K562 (cell line): ENCODE results near the gene ABCG2. TPM values are rescaled to one million over a fixed set of nuclear protein-coding genes. Genes with fewer than 3 reads are reported as not detected.

Experiments used
- ATAC-seq: fragments of 200-7000 bp; cut with Tn5 transposase; 3 replicates; pipeline ENCODE4 v1.9.1; 2020; ENCODE audit warnings: moderate library complexity
- BruUV-seq: library from RNA; stranded (reverse); fragments of 400-500 nt; replicated peaks from 2 replicates; lab custom pipeline; 2021; lab: Mats Ljungman, UMichigan
- CTCF ChIA-PET: fragments of 300-600 bp; formaldehyde crosslinking; extraction: SDS; loops from one replicate; lab custom pipeline; 2021; ENCODE audit warnings: low intra/inter-chr PET ratio; lab: Yijun Ruan, JAX
- POLR2A ChIA-PET: fragments of 300-600, 350-650 bp; sonication (Branson Sonifier 250); formaldehyde crosslinking; extraction: SDS; loops from one replicate; lab custom pipeline; 2021; ENCODE audit warnings: antibody characterized with exemption, inconsistent platforms; lab: Yijun Ruan, JAX
- DNase-seq, 4 experiments: peaks; one replicate each; pipeline versions ENCODE4 v3.0.0 to v3.0.0-alpha.2; 2011 to 2018; ENCODE audit warnings: low spot score in 3 of 4, mixed read lengths in 3 of 4; ENCODE audit errors: extremely low read depth in 1 of 4
- FAIRE-seq: peaks from 2 replicates; lab custom pipeline; 2011; peaks lifted over from hg19 to GRCh38; lab: Jason Lieb, UNC
- H2AFZ ChIP-seq: 2 replicates; pipeline ENCODE4 v1.6.0; 2011; ENCODE audit warnings: low read depth, low read length, control low read depth, inconsistent platforms
- H3K27ac ChIP-seq: fragments of 200-600 bp; 3 replicates; pipeline ENCODE4 v1.8.0; 2011; ENCODE audit warnings: low read depth, mild to moderate bottlenecking, control low read depth, inconsistent platforms, low read length, moderate library complexity, mixed read lengths; ENCODE audit errors: extremely low read depth
- H3K27me3 ChIP-seq, 2 experiments: fragments of 300-600 bp in 1 of 2; 2 replicates in 1 of 2; 3 replicates in 1 of 2; pipeline versions ENCODE4 v1.6.0 to v1.8.0; 2011; ENCODE audit warnings: inconsistent platforms in 2 of 2, low read length in 2 of 2, mild to moderate bottlenecking in 1 of 2, mixed read lengths in 1 of 2, moderate library complexity in 1 of 2; ENCODE audit not compliant: control insufficient read depth in 2 of 2, insufficient read depth in 2 of 2
- H3K36me3 ChIP-seq: fragments of 300-600 bp; 3 replicates; pipeline ENCODE4 v1.8.0; 2011; ENCODE audit warnings: mild to moderate bottlenecking, low read length, inconsistent platforms; ENCODE audit not compliant: control insufficient read depth, insufficient read depth
- H3K4me1 ChIP-seq, 2 experiments: fragments of 200-600 bp in 1 of 2; replicated peaks in 1 of 2; 2 replicates in 1 of 2; 3 replicates in 1 of 2; pipeline versions ENCODE4 v1.5.1 to v1.8.0; 2011; ENCODE audit warnings: inconsistent platforms in 2 of 2, low read length in 2 of 2, mild to moderate bottlenecking in 1 of 2, mixed read lengths in 1 of 2, moderate library complexity in 1 of 2; ENCODE audit not compliant: control insufficient read depth in 2 of 2, insufficient read depth in 2 of 2
- H3K4me2 ChIP-seq: 2 replicates; pipeline ENCODE4 v1.6.1; 2011; ENCODE audit warnings: low read length, control low read depth, inconsistent platforms, mixed read lengths; ENCODE audit not compliant: insufficient read depth
- H3K4me3 ChIP-seq: fragments of 200-600 bp; sonication (generic), shearing (Covaris generic); 2 replicates; pipeline ENCODE4 v1.5.1; 2016; ENCODE audit warnings: control low read depth, inconsistent platforms
- H3K79me2 ChIP-seq: fragments of 200-600 bp; 3 replicates; pipeline ENCODE4 v1.8.0; 2011; ENCODE audit warnings: low read length, inconsistent platforms; ENCODE audit not compliant: control insufficient read depth, insufficient read depth
- H3K9ac ChIP-seq, 2 experiments: 2 replicates each; pipeline versions ENCODE4 v1.6.0 to v1.6.1; 2011; ENCODE audit warnings: low read depth in 2 of 2, low read length in 2 of 2, control low read depth in 1 of 2, inconsistent platforms in 1 of 2, mild to moderate bottlenecking in 1 of 2, mixed read lengths in 1 of 2; ENCODE audit not compliant: insufficient read depth in 1 of 2
- H3K9me1 ChIP-seq: one replicate; pipeline ENCODE4 v1.6.0; 2011; ENCODE audit warnings: inconsistent platforms, mild to moderate bottlenecking, low read length, moderate library complexity; ENCODE audit not compliant: control insufficient read depth, insufficient read depth
- H3K9me3 ChIP-seq: replicated peaks from 2 replicates; pipeline ENCODE4 v1.5.1; 2011; ENCODE audit warnings: low read depth, low read length, inconsistent platforms; ENCODE audit not compliant: control insufficient read depth, insufficient read depth
- H4K20me1 ChIP-seq: replicated peaks from 2 replicates; pipeline ENCODE4 v1.6.1; 2011; ENCODE audit warnings: low read length, inconsistent platforms, mixed read lengths; ENCODE audit not compliant: control insufficient read depth, insufficient read depth
- BCOR ChIP-seq: fragments of 450-650 bp; IDR thresholded peaks from 2 replicates; pipeline ENCODE4 v1.6.1; 2016
- CREBBP ChIP-seq: IDR thresholded peaks from one replicate; pipeline ENCODE4 v1.6.1; 2012; ENCODE audit warnings: low read depth, mild to moderate bottlenecking, control low read depth, inconsistent platforms, low read length
- GTF3C2 ChIP-seq: IDR thresholded peaks from 3 replicates; pipeline ENCODE4 v1.6.1; 2011; ENCODE audit warnings: borderline replicate concordance, mild to moderate bottlenecking, moderate library complexity; ENCODE audit not compliant: insufficient read length; ENCODE audit errors: extremely low read depth
- HINFP ChIP-seq: fragments of 450-650 bp; conservative IDR thresholded peaks from 2 replicates; pipeline ENCODE4 v1.6.1; 2016; ENCODE audit warnings: missing genetic modification characterization, low read depth, mild to moderate bottlenecking, control low read depth, missing compliant biosample characterization
- MYBL2 ChIP-seq, 2 experiments: fragments of 450-650 bp in 1 of 2; sonication (generic) in 1 of 2; formaldehyde crosslinking in 1 of 2; IDR thresholded peaks; 2 replicates each; pipeline versions ENCODE4 v1.6.1 to v1.8.1; 2017 to 2022; ENCODE audit warnings: borderline replicate concordance in 1 of 2, inconsistent platforms in 1 of 2, low read depth in 1 of 2, mild to moderate bottlenecking in 1 of 2, missing genetic modification reagents in 1 of 2, moderate library complexity in 1 of 2
- SMAD3 ChIP-seq: fragments of 450-650 bp; formaldehyde crosslinking; conservative IDR thresholded peaks from 2 replicates; pipeline ENCODE4 v1.4.0; 2020; ENCODE audit warnings: mild to moderate bottlenecking
- SMARCA4 ChIP-seq: fragments of 450-650 bp; IDR thresholded peaks from 2 replicates; pipeline ENCODE4 v1.6.1; 2016
- STAT6 ChIP-seq: sonication (generic); formaldehyde crosslinking; IDR thresholded peaks from 2 replicates; pipeline ENCODE4 v1.8.1; 2023; ENCODE audit warnings: mild to moderate bottlenecking, missing genetic modification reagents
- TEAD2 ChIP-seq: fragments of 450-650 bp; IDR thresholded peaks from 2 replicates; pipeline ENCODE4 v1.6.1; 2016; ENCODE audit warnings: missing genetic modification characterization, control low read depth, missing compliant biosample characterization
- TRIM25 ChIP-seq: fragments of 450-650 bp; IDR thresholded peaks from 2 replicates; pipeline ENCODE4 v1.7.0; 2016; ENCODE audit warnings: borderline replicate concordance
- ZKSCAN1 ChIP-seq: fragments of 150-350 bp; IDR thresholded peaks from 2 replicates; pipeline ENCODE4 v1.6.1; 2016; ENCODE audit warnings: low read depth, low read length
- WGBS: fragments of 100-300 bp; shearing (Covaris generic); methylation state at CpG from one replicate; pipeline ENCODE4 v1.1.6; 2016; ENCODE audit warnings: low coverage, mixed read lengths; ENCODE audit not compliant: insufficient coverage; ENCODE audit errors: missing lambda C conversion rate; 5-methylcytosine and 5-hydroxymethylcytosine counted together
- in situ Hi-C: fragments of 300-500 bp; cut with MboI; formaldehyde crosslinking; loops from 4 replicates; pipeline ENCODE4 v1.15.0; 2018; ENCODE audit warnings: inconsistent platforms, mixed read lengths
- intact Hi-C: fragments of 100-400 bp; cut with micrococcal nuclease; formaldehyde crosslinking; loops from 2 replicates; pipeline ENCODE4 v1.14.2; 2022
- polyA plus RNA-seq, 8 experiments: library from polyadenylated mRNA; depleted of rRNA in 4 of 8; stranded (reverse) in 5 of 8; unstranded in 3 of 8; fragments of >200 nt; fragmentation: Nextera tagmentation in 2 of 8; fragmentation: Illumina TruSeq in 1 of 8; extraction: Ambion mirVana in 2 of 8; extraction: Trizol in 1 of 8; gene quantifications; 2 replicates each; pipeline versions ENCODE4 v1.2.1 to v1.2.3, GENCODE V29; 2011 to 2014; ENCODE audit warnings: inconsistent platforms in 1 of 8, missing spikeins in 1 of 8
- total RNA-seq, 7 experiments: library from RNA; depleted of rRNA in 6 of 7; stranded (reverse); fragments of >200 nt in 6 of 7; fragmentation: Illumina TruSeq in 2 of 7; extraction: Trizol in 2 of 7; gene quantifications; 2 replicates each; pipeline versions ENCODE4 v1.2.1 to v1.2.3, GENCODE V29; 2011 to 2021; ENCODE audit warnings: low replicate concordance in 1 of 7
- TF ChIP-seq, protein P1 (sequence below): sonication (generic); formaldehyde crosslinking; IDR thresholded peaks from 2 replicates; pipeline ENCODE4 v1.8.0; 2022; ENCODE audit warnings: missing genetic modification reagents, mild to moderate bottlenecking, moderate library complexity, borderline replicate concordance

ABCG2 gene
- total and polyA plus RNA-seq, 9 of the 15 experiments (the other 6 are each of a cell fraction or from before 2014, with no cell fraction given), result 0.01 to 0.36 (median 0.11) TPM; not detected in 4

DNA sequence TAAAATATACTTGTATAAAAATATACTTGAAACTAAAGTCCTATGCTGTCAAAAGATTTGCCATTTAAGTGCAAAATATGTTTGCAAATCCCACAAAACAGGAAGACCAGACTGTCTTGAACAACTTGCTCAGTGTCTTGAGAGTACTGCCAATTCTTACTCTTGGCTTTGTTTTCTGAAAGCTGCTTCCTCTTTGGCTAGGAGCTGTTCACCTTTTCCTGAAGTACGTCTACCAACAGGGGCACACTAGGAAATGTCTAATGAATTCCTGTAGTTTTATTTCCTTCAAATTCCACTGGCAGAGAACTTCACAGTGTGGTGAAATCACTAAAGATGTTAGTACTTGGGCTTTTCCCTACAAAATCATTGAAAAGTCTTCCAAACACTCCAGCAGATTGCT lies 46.4 kb upstream of the ABCG2 start:
- Histone ChIP-seq H3K4me2 (no peak overlapping the region), H3K9me3 (no peaks in the 10 kb centered on the region), H3K9me1 (no peaks in the 10 kb centered on the region), H3K27ac (no peak overlapping the region), H2AFZ (no peak overlapping the region), H3K4me3 (no peak overlapping the region), H4K20me1 (no peaks in the 10 kb centered on the region), H3K79me2 (no peaks in the 10 kb centered on the region), H3K4me1 (no peaks in the 10 kb centered on the region), H3K36me3 (no peaks in the 10 kb centered on the region), H3K9ac (no peak overlapping the region), H3K27me3 (peaks cover 4 to 8% of the 10 kb centered on the region in 2 experiments; a peak in 3 of 5 replicates)
- DNase-seq (no peak), FAIRE-seq (no peak), ATAC-seq (no peak)
- no TSS peak for BruUV-seq
- in situ Hi-C loops, result no loop called here
- WGBS, result 0% methylated on average over 1 of the region's 1 CpG
- ChIA-PET POLR2A (no interaction called here), CTCF (no interaction called here)
- intact Hi-C loops, result no loop called here
- TF ChIP-seq BCOR, result no peak
- TF ChIP-seq CREBBP, result no peak
- no peak for TF ChIP-seq TRIM25
- no peak for TF ChIP-seq HINFP
- TF ChIP-seq TEAD2 (tag), result no peak
- TF ChIP-seq, protein P1, sequence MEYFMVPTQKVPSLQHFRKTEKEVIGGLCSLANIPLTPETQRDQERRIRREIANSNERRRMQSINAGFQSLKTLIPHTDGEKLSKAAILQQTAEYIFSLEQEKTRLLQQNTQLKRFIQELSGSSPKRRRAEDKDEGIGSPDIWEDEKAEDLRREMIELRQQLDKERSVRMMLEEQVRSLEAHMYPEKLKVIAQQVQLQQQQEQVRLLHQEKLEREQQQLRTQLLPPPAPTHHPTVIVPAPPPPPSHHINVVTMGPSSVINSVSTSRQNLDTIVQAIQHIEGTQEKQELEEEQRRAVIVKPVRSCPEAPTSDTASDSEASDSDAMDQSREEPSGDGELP (CRISPR knock-in tag), result no peak
- no peak for TF ChIP-seq SMARCA4
- TF ChIP-seq MYBL2 (IDR thresholded peaks at IDR 0.05; ENCODE audit: low read depth), result no peak
- no peak for TF ChIP-seq MYBL2 (CRISPR knock-in tag; IDR thresholded peaks at IDR 0.05; ENCODE audit: borderline replicate concordance)
- no peak for TF ChIP-seq ZKSCAN1
- no peak for TF ChIP-seq STAT6 (CRISPR knock-in tag)
- no peak for TF ChIP-seq SMAD3 (CRISPR knock-in tag)
- no peak for TF ChIP-seq GTF3C2
